Fibroblast of the aortic adventitia (primary cell): Measurements from ENCODE around the gene CNTN2. TPM values are rescaled to one million over a fixed set of nuclear protein-coding genes. Genes with fewer than 3 reads are reported as not detected.

ENCODE experiments used
- DNase-seq: peaks from one replicate; pipeline ENCODE4 v3.0.0-alpha.2; 2010; ENCODE audit warnings: low read depth
- H3K4me3 ChIP-seq: 2 replicates; pipeline ENCODE4 v1.5.1; 2011; ENCODE audit warnings: low read depth, mild to moderate bottlenecking, control low read depth, low read length, moderate library complexity
- total RNA-seq: library from RNA; depleted of rRNA; stranded (reverse); fragments of >200 nt; gene quantifications from 2 replicates; pipeline ENCODE4 v1.2.3, GENCODE V29; 2012; ENCODE audit warnings: low replicate concordance
- TF ChIP-seq, protein P1 (sequence below): IDR thresholded peaks from 2 replicates; pipeline ENCODE4 v1.5.1; 2011; ENCODE audit warnings: mild to moderate bottlenecking, low read length, control low read depth, inconsistent platforms; ENCODE audit not compliant: insufficient read depth

Gene CNTN2
- total RNA-seq, 1 donor = not detected

DNA sequence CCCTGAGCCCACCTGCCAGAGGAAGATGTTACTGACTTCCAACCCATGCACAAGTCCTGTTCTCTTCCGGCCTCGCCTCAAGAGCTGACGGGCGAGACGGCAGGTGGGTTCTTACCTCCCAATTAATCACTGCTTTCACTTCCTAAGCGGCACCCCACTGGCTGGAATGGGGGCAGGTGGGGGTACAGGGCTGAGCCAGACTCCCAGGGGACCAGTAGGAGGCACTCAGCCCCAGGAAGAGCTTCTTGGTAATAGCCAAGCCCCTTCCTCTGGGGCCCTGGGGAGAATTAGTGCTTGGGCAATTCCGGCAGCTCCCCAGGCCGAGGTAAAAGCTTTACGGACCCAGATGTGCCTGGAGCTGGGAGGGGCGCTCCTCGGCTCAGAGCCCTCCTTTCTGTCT, 9.7 kb downstream of the CNTN2 start:
- no peak overlapping the region for H3K4me3 ChIP-seq
- TF ChIP-seq, protein P1, sequence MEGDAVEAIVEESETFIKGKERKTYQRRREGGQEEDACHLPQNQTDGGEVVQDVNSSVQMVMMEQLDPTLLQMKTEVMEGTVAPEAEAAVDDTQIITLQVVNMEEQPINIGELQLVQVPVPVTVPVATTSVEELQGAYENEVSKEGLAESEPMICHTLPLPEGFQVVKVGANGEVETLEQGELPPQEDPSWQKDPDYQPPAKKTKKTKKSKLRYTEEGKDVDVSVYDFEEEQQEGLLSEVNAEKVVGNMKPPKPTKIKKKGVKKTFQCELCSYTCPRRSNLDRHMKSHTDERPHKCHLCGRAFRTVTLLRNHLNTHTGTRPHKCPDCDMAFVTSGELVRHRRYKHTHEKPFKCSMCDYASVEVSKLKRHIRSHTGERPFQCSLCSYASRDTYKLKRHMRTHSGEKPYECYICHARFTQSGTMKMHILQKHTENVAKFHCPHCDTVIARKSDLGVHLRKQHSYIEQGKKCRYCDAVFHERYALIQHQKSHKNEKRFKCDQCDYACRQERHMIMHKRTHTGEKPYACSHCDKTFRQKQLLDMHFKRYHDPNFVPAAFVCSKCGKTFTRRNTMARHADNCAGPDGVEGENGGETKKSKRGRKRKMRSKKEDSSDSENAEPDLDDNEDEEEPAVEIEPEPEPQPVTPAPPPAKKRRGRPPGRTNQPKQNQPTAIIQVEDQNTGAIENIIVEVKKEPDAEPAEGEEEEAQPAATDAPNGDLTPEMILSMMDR = no peak
- no peak for DNase-seq

DNA sequence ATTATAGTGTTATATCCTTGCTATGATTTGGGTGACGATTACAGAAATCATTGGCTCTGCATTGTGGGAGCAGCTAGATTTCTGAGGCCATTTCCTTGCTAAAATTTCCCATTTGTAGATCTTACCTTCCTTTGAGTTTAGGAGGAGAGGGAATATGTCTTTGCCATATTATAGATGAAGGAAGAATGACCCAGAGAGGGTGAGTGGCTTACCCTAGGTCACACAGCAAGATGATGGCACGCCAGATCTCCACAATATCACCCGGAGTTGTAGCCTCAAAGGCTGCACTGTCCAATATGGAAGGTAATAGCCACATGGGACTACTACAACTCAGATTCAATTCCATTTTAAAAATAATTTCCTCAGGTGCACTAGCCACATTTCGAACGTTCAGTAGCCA, 10.3 kb downstream of the CNTN2 start:
- TF ChIP-seq, protein P1 = no peak
- DNase-seq = no peak

DNA sequence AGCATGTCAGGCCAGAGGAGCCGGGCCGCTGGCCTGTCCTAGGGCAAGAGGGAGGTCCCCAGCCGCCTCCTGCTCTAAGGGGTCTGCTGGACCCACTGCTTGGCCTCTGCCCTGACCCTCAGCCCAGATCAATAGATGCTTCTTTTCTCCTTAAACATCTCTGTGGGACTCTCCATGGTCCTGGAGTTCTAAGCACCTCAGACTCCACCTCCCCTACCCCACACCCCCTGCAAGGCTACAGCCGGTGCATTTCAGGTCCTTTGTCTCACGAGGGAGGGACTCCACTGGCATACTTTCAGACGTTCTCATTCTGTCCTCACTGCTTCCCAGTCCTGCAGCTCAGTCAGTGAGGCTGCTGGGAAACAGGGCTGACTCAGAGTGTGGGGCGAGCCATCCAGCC, 11.0 kb downstream of the CNTN2 start:
- DNase-seq = no peak
- TF ChIP-seq, protein P1 = no peak
- no peak overlapping the region for H3K4me3 ChIP-seq

More for the DNA sequence above, 10.3 kb downstream of the CNTN2 start:
- H3K4me3 ChIP-seq = no peak overlapping the region

DNA sequence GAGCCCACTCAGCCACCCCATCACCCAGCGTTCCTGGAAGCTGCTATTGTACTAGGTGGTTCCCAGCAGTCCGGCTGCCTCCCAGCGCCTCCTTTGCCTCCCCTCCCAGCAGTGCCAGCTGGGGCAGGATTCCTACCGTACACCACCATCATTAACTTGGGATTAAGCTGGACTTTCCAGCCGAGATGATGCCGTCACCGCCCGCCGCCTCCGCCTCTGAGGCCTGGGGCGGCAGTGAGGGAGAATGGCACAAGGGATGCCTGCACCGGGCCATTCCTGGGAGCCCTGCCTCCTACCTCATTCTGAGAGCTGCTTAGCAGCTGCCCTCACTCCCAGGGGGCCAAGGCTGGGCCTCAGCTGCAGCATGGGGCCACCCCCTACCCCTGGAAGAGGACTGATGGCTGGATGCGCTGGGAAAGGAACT, 13.2 kb downstream of the CNTN2 start:
- no peak overlapping the region for H3K4me3 ChIP-seq
- DNase-seq = no peak
- TF ChIP-seq, protein P1 = no peak

DNA sequence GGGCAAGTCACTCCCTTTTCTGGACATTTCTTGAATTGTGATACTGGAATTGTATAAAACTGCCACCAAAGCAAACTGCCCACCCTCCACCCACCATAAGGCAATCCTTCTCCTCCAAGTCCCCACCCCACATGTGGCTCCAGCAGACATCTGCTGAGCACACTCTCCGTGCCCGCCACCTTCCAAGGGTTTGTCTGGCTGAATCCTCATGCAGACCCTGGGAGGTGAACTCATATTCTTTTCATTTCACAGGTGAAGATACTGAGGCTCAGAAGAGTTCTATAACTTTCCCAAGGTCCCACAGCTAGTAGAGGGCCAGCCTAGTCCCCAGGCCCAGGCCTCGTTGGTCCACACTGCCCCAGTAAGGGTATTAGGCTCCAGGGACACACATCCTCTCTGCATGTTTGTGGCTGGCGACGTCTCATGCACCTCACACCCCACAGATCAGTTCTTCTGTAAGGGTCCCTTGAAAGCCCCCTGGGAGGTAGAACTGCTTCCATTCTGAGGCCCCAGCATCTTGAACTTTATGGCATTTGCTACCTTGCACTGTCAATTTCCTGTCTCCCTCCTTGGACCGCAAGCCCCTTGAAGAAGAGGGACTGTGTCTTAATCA, 14.1 kb downstream of the CNTN2 start:
- no peak for DNase-seq
- no peak overlapping the region for H3K4me3 ChIP-seq
- TF ChIP-seq, protein P1 = no peak

DNA sequence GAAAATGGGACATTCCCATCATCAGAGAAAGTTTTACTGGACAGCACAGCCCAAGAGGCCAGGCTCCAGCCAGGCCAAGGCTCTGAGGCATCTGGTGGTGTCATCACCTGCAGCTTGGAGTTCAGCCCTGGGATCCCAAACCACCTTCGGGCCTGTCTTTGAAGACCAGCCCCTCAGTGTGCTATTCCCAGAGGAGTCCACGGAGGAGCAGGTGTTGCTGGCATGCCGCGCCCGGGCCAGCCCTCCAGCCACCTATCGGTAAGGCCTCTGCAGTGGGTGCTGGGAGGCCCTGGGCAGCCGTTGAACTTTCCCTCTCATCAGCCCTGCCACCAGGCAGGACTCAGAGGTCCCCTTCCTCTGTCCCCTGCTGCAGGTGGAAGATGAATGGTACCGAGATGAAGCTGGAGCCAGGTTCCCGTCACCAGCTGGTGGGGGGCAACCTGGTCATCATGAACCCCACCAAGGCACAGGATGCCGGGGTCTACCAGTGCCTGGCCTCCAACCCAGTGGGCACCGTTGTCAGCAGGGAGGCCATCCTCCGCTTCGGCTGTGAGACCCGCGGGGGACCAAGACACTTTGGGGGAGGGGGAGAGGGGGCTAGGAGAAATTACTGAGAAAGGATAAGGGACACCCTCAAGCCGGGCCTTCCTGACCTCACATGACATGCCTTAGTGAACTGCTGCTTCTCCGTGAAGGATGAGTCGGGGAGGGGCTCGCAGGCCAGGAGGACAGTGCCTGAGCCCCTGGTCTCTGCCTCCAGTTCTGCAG, 15.0 kb downstream of the CNTN2 start:
- no peak overlapping the region for H3K4me3 ChIP-seq
- DNase-seq = no peak
- TF ChIP-seq, protein P1 = no peak
